Peyer's patch (tissue), 4 donors: ENCODE data around the gene OLFML1. TPM values are rescaled to one million over a fixed set of nuclear protein-coding genes. Genes with fewer than 3 reads are reported as not detected.

ENCODE experiments used
- DNase-seq, 3 donors: peaks; one replicate each; pipeline ENCODE4 v3.0.0-alpha.2; 2017 to 2019
- H3K27ac ChIP-seq, 4 donors: fragments of 200-600 bp; sonication (generic); one replicate each; pipeline ENCODE4 v1.5.1; 2016 to 2019
- H3K27me3 ChIP-seq, 2 donors: fragments of 200-600 bp; sonication (generic); one replicate each; pipeline ENCODE4 v1.5.1; 2019
- H3K36me3 ChIP-seq, 3 donors: fragments of 200-600 bp; sonication (generic); one replicate each; pipeline ENCODE4 v1.5.1; 2016 to 2019
- H3K4me1 ChIP-seq, 4 donors: fragments of 200-600 bp; sonication (generic); one replicate each; pipeline ENCODE4 v1.5.1; 2016 to 2019
- H3K4me3 ChIP-seq, 4 donors: fragments of 200-600 bp; sonication (generic); 1 replicate in 3 of 4; 2 replicates in 1 of 4; pipeline ENCODE4 v1.5.1; 2016 to 2019; ENCODE audit warnings: mild to moderate bottlenecking in 1 of 4
- H3K9me3 ChIP-seq, 4 donors: fragments of 200-600 bp; sonication (generic); one replicate each; pipeline ENCODE4 v1.5.1; 2016 to 2019; ENCODE audit warnings: mild to moderate bottlenecking in 1 of 4
- POLR2A ChIP-seq, 2 donors: fragments of 450-650 bp; IDR thresholded peaks; one replicate each; pipeline ENCODE4 v1.5.1; 2017; ENCODE audit warnings: antibody characterized with exemption in 2 of 2, mild to moderate bottlenecking in 2 of 2, moderate library complexity in 2 of 2
- total RNA-seq, 4 donors: library from RNA; depleted of rRNA; stranded (reverse); fragments of >200 nt; gene quantifications; one replicate each; pipeline ENCODE4 v1.1.0, GENCODE V29; 2016
- TF ChIP-seq, protein P1 (sequence below), 6 experiments: fragments of 450-650 bp in 4 of 6; fragments of 200-600 bp in 2 of 6; sonication (generic) in 1 of 6; IDR thresholded peaks; one replicate each; pipeline ENCODE4 v1.5.1; 2017 to 2019; ENCODE audit warnings: antibody characterized with exemption in 6 of 6, mild to moderate bottlenecking in 3 of 6, moderate library complexity in 1 of 6

Gene OLFML1
- total RNA-seq, 4 donors from 2014 or later: 2.3 to 8.4 (median 3.2) TPM

DNA sequence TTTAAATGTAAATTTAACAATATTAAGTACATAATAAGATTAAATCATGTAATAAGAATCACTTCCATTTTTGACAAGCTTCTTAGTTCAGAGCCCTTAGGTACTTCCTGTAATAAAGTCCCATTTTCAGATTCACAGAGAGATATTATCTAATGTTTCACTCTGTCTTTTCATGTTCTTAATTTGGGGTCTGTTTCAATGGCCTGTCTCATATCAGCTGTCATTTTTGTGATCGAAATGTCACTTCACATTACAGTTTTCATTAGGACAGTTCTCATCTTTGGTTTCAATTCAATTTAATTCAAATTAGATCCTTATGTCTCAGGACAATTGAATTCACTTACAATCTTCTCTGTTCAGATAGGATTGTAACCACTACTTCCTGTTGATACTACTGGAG, 22.6 kb upstream of the OLFML1 start:
- no peak for TF ChIP-seq POLR2A (IDR thresholded peaks at IDR 0.05)
- TF ChIP-seq, protein P1, sequence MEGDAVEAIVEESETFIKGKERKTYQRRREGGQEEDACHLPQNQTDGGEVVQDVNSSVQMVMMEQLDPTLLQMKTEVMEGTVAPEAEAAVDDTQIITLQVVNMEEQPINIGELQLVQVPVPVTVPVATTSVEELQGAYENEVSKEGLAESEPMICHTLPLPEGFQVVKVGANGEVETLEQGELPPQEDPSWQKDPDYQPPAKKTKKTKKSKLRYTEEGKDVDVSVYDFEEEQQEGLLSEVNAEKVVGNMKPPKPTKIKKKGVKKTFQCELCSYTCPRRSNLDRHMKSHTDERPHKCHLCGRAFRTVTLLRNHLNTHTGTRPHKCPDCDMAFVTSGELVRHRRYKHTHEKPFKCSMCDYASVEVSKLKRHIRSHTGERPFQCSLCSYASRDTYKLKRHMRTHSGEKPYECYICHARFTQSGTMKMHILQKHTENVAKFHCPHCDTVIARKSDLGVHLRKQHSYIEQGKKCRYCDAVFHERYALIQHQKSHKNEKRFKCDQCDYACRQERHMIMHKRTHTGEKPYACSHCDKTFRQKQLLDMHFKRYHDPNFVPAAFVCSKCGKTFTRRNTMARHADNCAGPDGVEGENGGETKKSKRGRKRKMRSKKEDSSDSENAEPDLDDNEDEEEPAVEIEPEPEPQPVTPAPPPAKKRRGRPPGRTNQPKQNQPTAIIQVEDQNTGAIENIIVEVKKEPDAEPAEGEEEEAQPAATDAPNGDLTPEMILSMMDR (IDR thresholded peaks at IDR 0.05): no peak
- H3K27ac ChIP-seq: no peak overlapping the region
- no peaks in the 10 kb centered on the region for H3K27me3 ChIP-seq
- H3K36me3 ChIP-seq: no peaks in the 10 kb centered on the region
- no peak for DNase-seq
- no peak overlapping the region for H3K4me3 ChIP-seq
- H3K9me3 ChIP-seq: no peaks in the 10 kb centered on the region
- H3K4me1 ChIP-seq: no peaks in the 10 kb centered on the region

DNA sequence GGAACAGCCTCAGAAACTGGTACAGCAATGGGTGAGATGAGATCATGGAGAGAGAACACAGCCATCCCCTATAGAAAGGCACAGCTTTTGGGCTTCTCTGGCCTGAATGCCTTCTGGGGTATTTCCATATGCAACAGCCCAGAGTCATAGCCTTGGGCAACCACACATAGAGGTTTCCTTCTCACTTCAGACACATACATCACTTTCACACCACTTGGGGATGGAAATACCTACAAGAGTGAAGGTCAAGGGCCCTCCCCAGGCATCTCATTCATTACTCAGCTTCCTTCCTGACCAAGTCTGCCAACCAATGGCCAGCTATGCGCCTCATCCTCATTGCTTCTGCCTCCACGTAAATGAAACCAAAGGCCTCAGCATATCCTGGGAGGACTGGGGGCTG, 17.7 kb upstream of the OLFML1 start:
- Histone ChIP-seq H3K9me3 (no peaks in the 10 kb centered on the region), H3K4me3 (no peak overlapping the region), H3K36me3 (no peaks in the 10 kb centered on the region), H3K27me3 (no peaks in the 10 kb centered on the region), H3K4me1 (no peaks in the 10 kb centered on the region), H3K27ac (no peak overlapping the region)
- DNase-seq: no peak
- TF ChIP-seq POLR2A (IDR thresholded peaks at IDR 0.05): no peak
- TF ChIP-seq, protein P1 (IDR thresholded peaks at IDR 0.05): no peak

DNA sequence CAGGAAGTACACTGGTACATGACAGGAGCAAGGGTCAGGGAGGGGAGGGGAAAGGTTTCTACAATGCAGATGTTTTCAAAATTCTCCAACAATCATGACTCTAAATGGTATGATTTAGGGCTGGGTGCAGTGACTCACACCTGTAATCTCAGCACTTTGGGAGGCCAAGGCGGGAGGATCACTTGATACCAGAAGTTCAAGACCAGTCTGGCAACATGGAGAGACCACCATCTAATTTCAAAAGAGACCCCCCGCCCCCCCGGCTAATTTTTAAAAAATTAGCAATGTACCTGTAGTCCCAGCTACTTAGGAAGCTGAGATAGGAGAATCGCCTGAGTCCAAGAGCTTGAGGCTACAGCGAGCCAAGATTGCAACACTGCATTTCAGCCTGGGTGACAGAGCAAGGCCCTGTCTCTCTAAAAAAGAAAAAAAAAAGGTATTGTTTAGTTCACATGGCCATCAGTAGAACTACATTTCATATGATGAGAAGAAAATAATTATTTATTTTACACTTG, 15.9 kb upstream of the OLFML1 start:
- H3K27me3 ChIP-seq: no peaks in the 10 kb centered on the region
- TF ChIP-seq, protein P1 (IDR thresholded peaks at IDR 0.05): no peak
- TF ChIP-seq POLR2A (IDR thresholded peaks at IDR 0.05): no peak
- H3K4me1 ChIP-seq: no peaks in the 10 kb centered on the region
- H3K27ac ChIP-seq: no peak overlapping the region
- no peaks in the 10 kb centered on the region for H3K9me3 ChIP-seq
- no peak overlapping the region for H3K4me3 ChIP-seq
- no peaks in the 10 kb centered on the region for H3K36me3 ChIP-seq
- no peak for DNase-seq

DNA sequence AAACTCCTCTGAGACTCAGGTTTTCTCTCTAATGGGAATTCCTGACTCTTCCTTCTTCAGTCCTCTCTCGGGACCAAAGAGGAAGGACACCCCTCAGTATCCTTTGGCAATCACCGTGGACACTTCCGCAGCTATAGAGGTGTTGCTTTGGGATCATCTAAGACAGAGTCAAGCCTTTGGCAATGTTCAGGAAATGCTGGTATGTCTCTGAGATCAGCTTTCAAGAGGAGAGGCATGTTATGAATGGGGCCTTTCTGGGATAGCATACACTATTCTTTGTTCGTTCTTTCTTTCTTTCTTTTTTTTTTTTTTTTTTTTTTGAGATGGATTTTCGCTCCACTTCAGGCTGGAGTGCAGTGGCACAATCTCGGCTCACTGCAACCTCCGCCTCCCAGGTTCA, 14.2 kb upstream of the OLFML1 start:
- TF ChIP-seq, protein P1 (IDR thresholded peaks at IDR 0.05): no peak
- no peak for TF ChIP-seq POLR2A (IDR thresholded peaks at IDR 0.05)
- Histone ChIP-seq H3K36me3 (no peaks in the 10 kb centered on the region), H3K9me3 (no peaks in the 10 kb centered on the region)

DNA sequence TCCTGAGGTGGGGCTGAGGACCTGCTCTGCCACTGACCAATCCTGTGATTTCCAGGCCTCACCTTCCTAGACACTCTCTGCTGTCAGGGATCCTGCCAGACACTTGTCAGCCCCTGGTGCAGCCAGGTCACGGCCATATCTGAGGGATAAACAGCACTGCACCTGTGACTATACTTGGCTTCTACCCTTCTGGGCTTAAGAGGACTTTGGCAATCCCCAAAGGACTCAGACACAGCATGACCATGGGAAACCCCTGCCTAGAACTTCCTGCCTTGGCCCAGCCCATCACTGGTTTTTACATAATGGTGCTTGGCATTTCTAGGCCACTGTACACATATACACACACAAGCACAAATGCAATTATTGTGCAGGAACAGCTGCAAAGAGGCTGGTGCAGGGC, 11.6 kb upstream of the OLFML1 start:
- Histone ChIP-seq H3K36me3 (no peaks in the 10 kb centered on the region), H3K4me1 (no peaks in the 10 kb centered on the region), H3K9me3 (no peaks in the 10 kb centered on the region), H3K4me3 (no peak overlapping the region), H3K27me3 (no peaks in the 10 kb centered on the region), H3K27ac (no peak overlapping the region)
- DNase-seq: peak in 1 of 3 donors; percentile 20
- TF ChIP-seq, protein P1 (IDR thresholded peaks at IDR 0.05): no peak
- TF ChIP-seq POLR2A (IDR thresholded peaks at IDR 0.05): no peak

More for the DNA sequence above, 14.2 kb upstream of the OLFML1 start:
- no peaks in the 10 kb centered on the region for H3K27me3 ChIP-seq
- H3K4me1 ChIP-seq: no peaks in the 10 kb centered on the region
- no peak for DNase-seq
- no peak overlapping the region for H3K4me3 ChIP-seq
- no peak overlapping the region for H3K27ac ChIP-seq

DNA sequence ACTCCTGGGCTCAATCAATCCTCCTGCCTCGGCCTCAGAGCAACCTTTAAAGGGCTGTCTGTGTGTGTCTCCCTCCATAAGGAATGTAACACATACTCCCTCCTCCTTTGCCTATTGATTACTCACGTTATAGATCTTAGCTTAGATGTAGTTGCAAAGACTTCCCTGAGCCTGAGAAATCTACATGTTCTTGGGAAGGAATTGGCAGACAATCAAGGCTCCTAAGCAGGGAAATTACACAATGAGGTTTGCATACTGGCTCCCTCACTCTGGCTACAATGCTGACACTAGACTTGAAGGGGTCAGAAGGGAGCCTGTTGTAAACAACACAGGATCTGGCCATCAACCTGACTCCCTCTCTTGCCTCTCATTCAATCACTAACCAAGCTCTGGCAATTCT, 5.2 kb upstream of the OLFML1 start:
- H3K4me3 ChIP-seq: no peak overlapping the region
- H3K27ac ChIP-seq: no peak overlapping the region
- no peak for DNase-seq
- H3K36me3 ChIP-seq: no peaks in the 10 kb centered on the region
- no peak for TF ChIP-seq POLR2A (IDR thresholded peaks at IDR 0.05)
- TF ChIP-seq, protein P1 (IDR thresholded peaks at IDR 0.05): no peak
- no peaks in the 10 kb centered on the region for H3K4me1 ChIP-seq
- H3K9me3 ChIP-seq: no peaks in the 10 kb centered on the region
- no peaks in the 10 kb centered on the region for H3K27me3 ChIP-seq
